Astrocyte (in vitro differentiated cells and primary cell): Measurements from ENCODE around the gene TMEM258. TPM values are rescaled to one million over a fixed set of nuclear protein-coding genes. Genes with fewer than 3 reads are reported as not detected.
A peak's percentile ranks its signal among the peaks of the same experiment; 100 is the strongest.

Experiments
- DNase-seq: peaks from one replicate; pipeline ENCODE4 v3.0.0-alpha.2; 2010; ENCODE audit warnings: low read depth
- FAIRE-seq: peaks from 2 replicates; lab custom pipeline; 2011; peaks lifted over from hg19 to GRCh38; lab: Jason Lieb, UNC
- H2AFZ ChIP-seq: 2 replicates; pipeline ENCODE4 v1.6.0; 2012; ENCODE audit warnings: low read depth, low read length, inconsistent platforms
- H3K27ac ChIP-seq: 2 replicates; pipeline ENCODE4 v1.5.1; 2011; ENCODE audit warnings: low read depth, low read length, inconsistent platforms
- H3K27me3 ChIP-seq: 2 replicates; pipeline ENCODE4 v1.6.0; 2011; ENCODE audit warnings: low read length, inconsistent platforms; ENCODE audit not compliant: insufficient read depth
- H3K36me3 ChIP-seq: 2 replicates; pipeline ENCODE4 v1.5.1; 2011; ENCODE audit warnings: low read length, inconsistent platforms; ENCODE audit not compliant: insufficient read depth
- H3K4me1 ChIP-seq: 2 replicates; pipeline ENCODE4 v1.5.1; 2011; ENCODE audit warnings: low read length, inconsistent platforms; ENCODE audit not compliant: insufficient read depth
- H3K4me2 ChIP-seq: 2 replicates; pipeline ENCODE4 v1.6.0; 2012; ENCODE audit warnings: low read length, inconsistent platforms
- H3K4me3 ChIP-seq: 2 replicates; pipeline ENCODE4 v1.5.1; 2011; ENCODE audit warnings: low read depth, mild to moderate bottlenecking, low read length, inconsistent platforms; ENCODE audit not compliant: insufficient read depth
- H3K79me2 ChIP-seq: 2 replicates; pipeline ENCODE4 v1.6.0; 2012; ENCODE audit warnings: mild to moderate bottlenecking, low read length, inconsistent platforms; ENCODE audit not compliant: insufficient read depth
- H3K9ac ChIP-seq: 2 replicates; pipeline ENCODE4 v1.6.0; 2012; ENCODE audit warnings: mild to moderate bottlenecking, low read length, inconsistent platforms
- H3K9me3 ChIP-seq: 2 replicates; pipeline ENCODE4 v1.5.1; 2012; ENCODE audit warnings: low read depth, mild to moderate bottlenecking, low read length, inconsistent platforms; ENCODE audit not compliant: insufficient read depth
- H4K20me1 ChIP-seq: 2 replicates; pipeline ENCODE4 v1.6.0; 2012; ENCODE audit warnings: low read length, inconsistent platforms; ENCODE audit not compliant: insufficient read depth
- H3K27ac Mint-ChIP-seq: one replicate; pipeline ENCODE4 v1.8.0; 2021; ENCODE audit warnings: mild to moderate bottlenecking, mixed read lengths; ENCODE audit not compliant: unreplicated experiment
- H3K27me3 Mint-ChIP-seq: one replicate; pipeline ENCODE4 v1.8.0; 2021; ENCODE audit warnings: low read depth, mixed read lengths; ENCODE audit not compliant: unreplicated experiment
- H3K36me3 Mint-ChIP-seq: one replicate; pipeline ENCODE4 v1.8.0; 2021; ENCODE audit warnings: low read depth, mixed read lengths; ENCODE audit not compliant: unreplicated experiment
- H3K4me1 Mint-ChIP-seq: one replicate; pipeline ENCODE4 v1.8.0; 2021; ENCODE audit warnings: low read depth, mixed read lengths; ENCODE audit not compliant: unreplicated experiment
- H3K4me3 Mint-ChIP-seq: one replicate; pipeline ENCODE4 v1.8.0; 2021; ENCODE audit warnings: mild to moderate bottlenecking, moderate library complexity, mixed read lengths; ENCODE audit not compliant: unreplicated experiment
- H3K9me3 Mint-ChIP-seq: one replicate; pipeline ENCODE4 v1.8.0; 2021; ENCODE audit warnings: mild to moderate bottlenecking, mixed read lengths; ENCODE audit not compliant: unreplicated experiment
- EZH2 ChIP-seq: IDR thresholded peaks from 2 replicates; pipeline ENCODE4 v1.6.1; 2012; ENCODE audit warnings: mild to moderate bottlenecking, low read length, inconsistent platforms; ENCODE audit not compliant: insufficient read depth
- total RNA-seq: library from RNA; stranded (reverse); gene quantifications from 2 replicates; pipeline ENCODE4 v1.2.1, GENCODE V29; 2021
- TF ChIP-seq, protein P1 (sequence below): IDR thresholded peaks from 2 replicates; pipeline ENCODE4 v1.5.1; 2011; ENCODE audit warnings: low read depth, mild to moderate bottlenecking, inconsistent platforms, low read length, moderate library complexity; ENCODE audit not compliant: insufficient read depth

TMEM258 gene
- total RNA-seq, 1 donor from 2014 or later: 98.6 TPM

DNA sequence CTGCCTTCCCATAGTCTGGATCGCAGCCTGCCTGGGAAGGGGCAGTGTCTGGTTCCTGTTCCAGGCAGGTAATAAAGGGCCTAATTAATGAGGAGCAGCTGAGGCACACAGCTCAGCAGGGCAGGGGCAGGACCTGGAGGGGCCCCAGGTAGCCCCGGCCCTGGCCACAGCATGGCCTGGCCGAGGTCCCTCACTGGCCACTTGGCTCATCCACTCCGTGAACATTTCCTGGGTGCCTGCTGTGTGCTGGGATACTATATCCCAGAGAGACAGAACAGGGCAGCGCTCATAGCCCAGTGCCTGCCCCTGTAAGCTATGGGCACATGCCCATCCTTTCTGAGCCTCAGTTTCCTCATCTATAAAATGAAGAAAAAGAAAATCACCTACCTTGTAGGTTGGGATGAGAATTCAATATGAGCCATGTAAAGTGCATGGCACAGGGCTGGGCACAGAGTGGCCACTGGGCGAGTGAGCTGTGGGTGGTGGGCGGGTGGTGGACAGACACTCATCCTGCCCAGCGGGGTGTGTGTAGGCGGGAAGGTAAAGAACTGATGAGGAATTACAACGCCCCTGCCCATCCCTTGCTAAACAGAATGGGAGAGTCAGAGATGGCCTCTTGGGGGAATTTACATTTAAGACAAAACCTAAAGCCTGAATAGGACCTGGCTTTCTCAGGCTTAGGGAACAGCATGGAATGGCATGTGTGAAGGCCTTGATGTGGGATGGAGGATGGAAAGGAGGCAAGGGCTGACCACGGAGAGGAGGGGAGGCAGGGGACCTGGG, 30.8 kb downstream of the TMEM258 start:
- H3K27me3 Mint-ChIP-seq: no peaks in the 10 kb centered on the region
- Histone ChIP-seq H3K4me2 (no peak overlapping the region), H3K27me3 (no peaks in the 10 kb centered on the region), H3K9ac (no peak overlapping the region), H3K9me3 (no peaks in the 10 kb centered on the region), H3K79me2 (peaks cover 53% of the 10 kb centered on the region), H3K4me3 (no peak overlapping the region), H4K20me1 (peaks cover 14% of the 10 kb centered on the region), H3K4me1 (peaks cover 28% of the 10 kb centered on the region), H2AFZ (no peak overlapping the region), H3K36me3 (no peaks in the 10 kb centered on the region), H3K27ac (no peak overlapping the region)
- peaks cover 4% of the 10 kb centered on the region for H3K36me3 Mint-ChIP-seq
- no peak overlapping the region for H3K27ac Mint-ChIP-seq
- no peak for DNase-seq
- no peak overlapping the region for H3K4me3 Mint-ChIP-seq
- FAIRE-seq: no peak
- TF ChIP-seq, protein P1, sequence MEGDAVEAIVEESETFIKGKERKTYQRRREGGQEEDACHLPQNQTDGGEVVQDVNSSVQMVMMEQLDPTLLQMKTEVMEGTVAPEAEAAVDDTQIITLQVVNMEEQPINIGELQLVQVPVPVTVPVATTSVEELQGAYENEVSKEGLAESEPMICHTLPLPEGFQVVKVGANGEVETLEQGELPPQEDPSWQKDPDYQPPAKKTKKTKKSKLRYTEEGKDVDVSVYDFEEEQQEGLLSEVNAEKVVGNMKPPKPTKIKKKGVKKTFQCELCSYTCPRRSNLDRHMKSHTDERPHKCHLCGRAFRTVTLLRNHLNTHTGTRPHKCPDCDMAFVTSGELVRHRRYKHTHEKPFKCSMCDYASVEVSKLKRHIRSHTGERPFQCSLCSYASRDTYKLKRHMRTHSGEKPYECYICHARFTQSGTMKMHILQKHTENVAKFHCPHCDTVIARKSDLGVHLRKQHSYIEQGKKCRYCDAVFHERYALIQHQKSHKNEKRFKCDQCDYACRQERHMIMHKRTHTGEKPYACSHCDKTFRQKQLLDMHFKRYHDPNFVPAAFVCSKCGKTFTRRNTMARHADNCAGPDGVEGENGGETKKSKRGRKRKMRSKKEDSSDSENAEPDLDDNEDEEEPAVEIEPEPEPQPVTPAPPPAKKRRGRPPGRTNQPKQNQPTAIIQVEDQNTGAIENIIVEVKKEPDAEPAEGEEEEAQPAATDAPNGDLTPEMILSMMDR: no peak
- no peak for TF ChIP-seq EZH2
- no peaks in the 10 kb centered on the region for H3K9me3 Mint-ChIP-seq
- H3K4me1 Mint-ChIP-seq: peaks cover 24% of the 10 kb centered on the region

DNA sequence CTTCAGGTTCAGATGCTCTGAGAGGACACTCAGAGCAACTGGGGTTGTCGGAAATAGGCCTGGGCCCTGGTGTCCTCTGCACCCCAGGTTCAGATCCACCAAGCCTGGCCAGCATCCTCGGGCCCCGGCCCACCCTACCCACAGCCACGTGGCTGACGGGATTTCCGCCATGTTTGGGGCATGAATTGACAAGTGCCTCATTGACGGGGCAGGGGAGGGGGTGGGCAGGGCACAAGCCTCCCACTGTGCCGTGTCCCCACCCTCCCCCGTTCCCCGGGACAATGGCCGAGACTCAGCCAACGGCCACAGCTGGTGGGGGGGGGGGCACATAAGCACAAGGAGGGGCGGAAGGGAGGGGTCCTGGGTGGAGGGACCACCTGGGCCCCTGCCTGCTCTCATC, 31.5 kb downstream of the TMEM258 start:
- H3K9me3 Mint-ChIP-seq: no peaks in the 10 kb centered on the region
- Histone ChIP-seq H2AFZ (no peak overlapping the region), H3K9ac (no peak overlapping the region), H4K20me1 (peaks cover 14% of the 10 kb centered on the region), H3K4me3 (no peak overlapping the region), H3K4me1 (peaks cover 35% of the 10 kb centered on the region), H3K9me3 (no peaks in the 10 kb centered on the region), H3K4me2 (no peak overlapping the region), H3K27ac (no peak overlapping the region), H3K79me2 (peaks cover 58% of the 10 kb centered on the region), H3K36me3 (no peaks in the 10 kb centered on the region), H3K27me3 (no peaks in the 10 kb centered on the region)
- peaks cover 28% of the 10 kb centered on the region for H3K4me1 Mint-ChIP-seq
- no peak for FAIRE-seq
- no peak for DNase-seq
- H3K27ac Mint-ChIP-seq: no peak overlapping the region
- TF ChIP-seq, protein P1: no peak
- no peak for TF ChIP-seq EZH2
- H3K4me3 Mint-ChIP-seq: no peak overlapping the region
- no peaks in the 10 kb centered on the region for H3K27me3 Mint-ChIP-seq
- H3K36me3 Mint-ChIP-seq: peaks cover 4% of the 10 kb centered on the region

DNA sequence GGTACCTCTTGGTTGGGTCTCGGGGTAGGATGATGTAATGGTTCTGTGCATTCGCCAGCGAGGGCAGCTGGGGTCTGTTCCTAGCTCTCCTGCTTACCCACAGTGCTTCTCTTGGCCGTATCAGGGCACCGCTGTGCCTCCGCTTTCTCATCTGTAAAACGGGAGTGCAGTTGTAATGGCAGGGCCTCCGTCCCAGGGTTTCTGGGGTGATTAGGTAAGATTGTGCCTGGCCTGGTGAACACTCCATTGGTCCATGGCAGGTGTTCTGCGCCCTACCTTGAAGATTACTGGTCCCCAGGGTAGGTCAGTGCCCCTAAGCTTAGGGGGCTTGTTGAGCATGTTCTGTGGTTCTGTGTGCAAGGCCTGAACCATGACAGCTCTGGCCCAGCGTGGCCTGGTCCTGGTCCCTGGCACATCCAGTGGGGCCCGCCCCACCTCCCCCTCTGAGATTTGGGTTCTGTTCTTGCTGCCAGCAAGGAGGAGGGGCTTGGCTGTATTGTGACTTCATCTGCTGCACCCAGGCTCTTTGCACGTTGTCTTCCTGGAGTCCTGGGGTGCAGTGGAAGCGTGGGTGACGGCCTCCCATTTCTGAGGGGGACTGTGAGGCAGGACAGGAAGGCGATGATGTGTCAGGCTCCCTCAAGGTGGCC, 35.1 kb downstream of the TMEM258 start:
- Histone ChIP-seq H4K20me1 (peaks cover 10% of the 10 kb centered on the region), H3K9ac (no peak overlapping the region), H3K27me3 (no peaks in the 10 kb centered on the region), H3K27ac (no peak overlapping the region), H3K36me3 (no peaks in the 10 kb centered on the region), H3K79me2 (peaks cover 74% of the 10 kb centered on the region), H3K4me1 (peaks cover 54% of the 10 kb centered on the region), H3K4me2 (peak overlapping the region; percentile 68), H2AFZ (no peak overlapping the region), H3K9me3 (no peaks in the 10 kb centered on the region), H3K4me3 (no peak overlapping the region)
- Mint-ChIP-seq H3K9me3 (no peaks in the 10 kb centered on the region), H3K4me3 (peak overlapping the region; percentile 31), H3K27me3 (no peaks in the 10 kb centered on the region), H3K4me1 (peaks cover 24% of the 10 kb centered on the region), H3K36me3 (peaks cover 4% of the 10 kb centered on the region), H3K27ac (no peak overlapping the region)
- TF ChIP-seq, protein P1: no peak
- no peak for TF ChIP-seq EZH2
- DNase-seq (no peak), FAIRE-seq (no peak)
